Thyroid gland (tissue), 4 donors: ENCODE results near the gene EGLN3.

Source experiments
- POLR2A ChIP-seq, 2 donors: fragments of 450-650 bp; IDR thresholded peaks; one replicate each; pipeline ENCODE4 v1.6.1; 2017; ENCODE audit warnings: antibody characterized with exemption in 2 of 2, mild to moderate bottlenecking in 2 of 2, moderate library complexity in 1 of 2
- TF ChIP-seq, protein P1 (sequence below), 6 experiments: fragments of 200-600 bp in 3 of 6; fragments of 450-650 bp in 3 of 6; sonication (generic) in 3 of 6; IDR thresholded peaks; one replicate each; pipeline ENCODE4 v1.5.1; 2016 to 2019; ENCODE audit warnings: antibody characterized with exemption in 6 of 6, mild to moderate bottlenecking in 2 of 6, inconsistent platforms in 1 of 6, moderate library complexity in 1 of 6

DNA sequence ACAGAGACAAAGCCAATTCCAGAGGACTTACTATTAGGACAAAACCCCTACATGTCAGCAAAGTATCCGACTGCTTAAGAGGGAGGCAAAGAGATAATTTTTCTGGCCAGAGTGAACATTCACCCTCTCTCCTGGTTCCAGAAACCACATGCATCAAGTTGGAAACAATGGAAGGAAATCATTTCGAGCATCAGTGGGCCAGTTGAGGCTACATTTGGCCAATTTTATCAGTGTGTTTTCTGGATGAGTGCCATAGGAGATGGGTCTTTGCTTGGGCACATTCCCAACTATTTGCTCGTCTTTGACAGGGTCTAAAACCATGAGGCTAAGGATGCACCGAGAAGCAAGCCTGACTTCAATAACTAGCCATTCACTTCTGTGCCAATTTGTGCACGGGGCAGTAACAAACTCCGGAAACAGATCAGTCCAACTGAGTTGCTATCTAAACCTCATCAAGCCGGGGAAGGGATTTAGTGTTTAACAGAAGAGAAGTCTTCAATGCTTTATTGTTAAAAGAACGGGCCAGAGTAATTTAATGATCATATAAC is 17.4 kb downstream of the EGLN3 start:
- no peak for TF ChIP-seq POLR2A (IDR thresholded peaks at IDR 0.05)
- TF ChIP-seq, protein P1, sequence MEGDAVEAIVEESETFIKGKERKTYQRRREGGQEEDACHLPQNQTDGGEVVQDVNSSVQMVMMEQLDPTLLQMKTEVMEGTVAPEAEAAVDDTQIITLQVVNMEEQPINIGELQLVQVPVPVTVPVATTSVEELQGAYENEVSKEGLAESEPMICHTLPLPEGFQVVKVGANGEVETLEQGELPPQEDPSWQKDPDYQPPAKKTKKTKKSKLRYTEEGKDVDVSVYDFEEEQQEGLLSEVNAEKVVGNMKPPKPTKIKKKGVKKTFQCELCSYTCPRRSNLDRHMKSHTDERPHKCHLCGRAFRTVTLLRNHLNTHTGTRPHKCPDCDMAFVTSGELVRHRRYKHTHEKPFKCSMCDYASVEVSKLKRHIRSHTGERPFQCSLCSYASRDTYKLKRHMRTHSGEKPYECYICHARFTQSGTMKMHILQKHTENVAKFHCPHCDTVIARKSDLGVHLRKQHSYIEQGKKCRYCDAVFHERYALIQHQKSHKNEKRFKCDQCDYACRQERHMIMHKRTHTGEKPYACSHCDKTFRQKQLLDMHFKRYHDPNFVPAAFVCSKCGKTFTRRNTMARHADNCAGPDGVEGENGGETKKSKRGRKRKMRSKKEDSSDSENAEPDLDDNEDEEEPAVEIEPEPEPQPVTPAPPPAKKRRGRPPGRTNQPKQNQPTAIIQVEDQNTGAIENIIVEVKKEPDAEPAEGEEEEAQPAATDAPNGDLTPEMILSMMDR (IDR thresholded peaks at IDR 0.05) = no peak
